LNCAP (cell line): ENCODE measurements around the gene SEPTIN2.

ENCODE experiments used
- CTCF ChIP-seq: fragments of 450-650 bp; IDR thresholded peaks from 2 replicates; pipeline ENCODE4 v1.5.1; 2017; ENCODE audit warnings: mild to moderate bottlenecking

SEPTIN2 gene

GRCh38 chr2:241391892-241392665, 76.4 kb downstream of the SEPTIN2 start:
- TF ChIP-seq CTCF, result peak; percentile 28; the same call in 1 of the 2 replicates

GRCh38 chr2:241393524-241394196, 77.9 kb downstream of the SEPTIN2 start:
- TF ChIP-seq CTCF, result no peak

- TF ChIP-seq CTCF, result no peak
These were observed 84.5 kb downstream of the SEPTIN2 start for GRCh38 chr2:241399941-241400922.
